ENCODE results near the gene SH3YL1. TPM values are rescaled to one million over a fixed set of nuclear protein-coding genes. Genes with fewer than 3 reads are reported as not detected.

The SH3YL1 gene
- total RNA-seq, 1 experiment from 2014 or later: 26.5 TPM

- H3K4me3 Mint-ChIP-seq: no peak overlapping the region
- no peak overlapping the region for H3K27ac Mint-ChIP-seq
These were observed 14.2 kb downstream of the SH3YL1 start for GRCh38 chr2:249538-250042.

More at GRCh38 chr2:249538-250042, 14.2 kb downstream of the SH3YL1 start:
- TF ChIP-seq CTCF (conservative IDR thresholded peaks at IDR 0.05): no peak
- Mint-ChIP-seq H3K36me3 (ENCODE audit: insufficient read depth in 1 of 3, low read depth in 3 of 3) (peaks cover 2 to 25% (median 5%) of the 10 kb centered on the region in 3 experiments; a peak in 5 of 7 replicates), H3K9me3 (no peaks in the 10 kb centered on the region), H3K27me3 (ENCODE audit: low read depth) (no peaks in the 10 kb centered on the region), H3K4me1 (peaks cover 6 to 9% of the 10 kb centered on the region in 2 experiments; a peak in 3 of 4 replicates)
- no peaks in the 10 kb centered on the region for H3K79me1 ChIP-seq (ENCODE audit: insufficient read depth, low read depth, low read length, poor library complexity, severe bottlenecking)
- no peak overlapping the region for H3K18ac ChIP-seq (ENCODE audit: insufficient read length, low read depth, low read length)
- no peak overlapping the region for H4K8ac ChIP-seq (replicated peaks; ENCODE audit: insufficient read length, low read depth, low read length)
- H3K27me3 ChIP-seq (ENCODE audit: insufficient read depth, low read length): no peaks in the 10 kb centered on the region
- no CpG with 5 or more reads among the region's 15 CpGs for WGBS (ENCODE audit: extremely low coverage, insufficient read length, low lambda C conversion rate)
- no peaks in the 10 kb centered on the region for H4K20me1 ChIP-seq (ENCODE audit: control insufficient read depth, insufficient read depth, insufficient read length)
- H3K23ac ChIP-seq (ENCODE audit: insufficient read length, low read depth, low read length): no peak overlapping the region
- H2BK20ac ChIP-seq (ENCODE audit: low read depth, low read length, poor library complexity, severe bottlenecking): no peak overlapping the region
- no peak overlapping the region for H3K4me2 ChIP-seq (ENCODE audit: insufficient read depth, insufficient read length, low read length)
- no peak overlapping the region for H2BK12ac ChIP-seq (ENCODE audit: insufficient read length, low read depth, low read length)
- H3K9ac ChIP-seq (ENCODE audit: extremely low read depth, insufficient read length, low read length): no peak overlapping the region
- H2AK5ac ChIP-seq (ENCODE audit: insufficient read length, low read length): no peak overlapping the region
- H3K9me3 ChIP-seq (ENCODE audit: control insufficient read depth, low read depth, low read length): no peaks in the 10 kb centered on the region
- no peak overlapping the region for H2BK15ac ChIP-seq (ENCODE audit: low read depth, low read length)
- no peak overlapping the region for H2AFZ ChIP-seq (ENCODE audit: low read length)
- no peak overlapping the region for H3K14ac ChIP-seq (ENCODE audit: insufficient read depth, low read length)
- H4K91ac ChIP-seq (ENCODE audit: insufficient read length, low read depth, low read length): no peak overlapping the region
- H2BK5ac ChIP-seq (ENCODE audit: insufficient read length, low read length): no peak overlapping the region
- no peaks in the 10 kb centered on the region for H3K23me2 ChIP-seq (ENCODE audit: insufficient read length, low read depth, low read length, poor library complexity, severe bottlenecking)
- no peaks in the 10 kb centered on the region for H3K79me2 ChIP-seq (ENCODE audit: insufficient read depth, low read length)
- H4K5ac ChIP-seq (ENCODE audit: insufficient read length, low read depth, low read length): no peak overlapping the region
- no peak overlapping the region for H3K56ac ChIP-seq (ENCODE audit: insufficient read length, low read depth, low read length)
- H3T11ph ChIP-seq (ENCODE audit: low read length): no peak overlapping the region
- no peak for DNase-seq
- H2BK120ac ChIP-seq (ENCODE audit: low read depth, low read length, poor library complexity, severe bottlenecking): no peak overlapping the region
- no peak overlapping the region for H3K4ac ChIP-seq (ENCODE audit: low read depth, low read length)
- no peak overlapping the region for H3K27ac ChIP-seq (ENCODE audit: insufficient read length, low read depth, low read length)
- H3K4me1 ChIP-seq (ENCODE audit: insufficient read depth, low read length): no peaks in the 10 kb centered on the region

Data from H9 (cell line).